Mammary epithelial cell (primary cell): ENCODE measurements around the gene KDM6B.

Experiments
- CTCF ChIP-seq, 2 donors: IDR thresholded peaks in 1 of 2; conservative IDR thresholded peaks in 1 of 2; 2 replicates each; pipeline ENCODE4 v1.5.1; 2011 to 2012; ENCODE audit warnings: inconsistent platforms in 2 of 2, low read length in 2 of 2, mild to moderate bottlenecking in 2 of 2, control low read depth in 1 of 2, low read depth in 1 of 2; ENCODE audit not compliant: insufficient read depth in 1 of 2; ENCODE audit errors: extremely low read depth in 1 of 2
- EZH2 ChIP-seq: IDR thresholded peaks from 2 replicates; pipeline ENCODE4 v1.6.1; 2012; ENCODE audit warnings: low read length, inconsistent platforms, borderline replicate concordance

GRCh38 chr17:7818746-7819645 is 15.0 kb upstream of the KDM6B start:
- TF ChIP-seq CTCF (conservative IDR thresholded peaks at IDR 0.05 in 1 of 2, IDR thresholded peaks at IDR 0.05 in 1 of 2; ENCODE audit: extremely low read depth in 1 of 2, insufficient read depth in 1 of 2, low read depth in 1 of 2, low read length in 2 of 2) (no peak), EZH2 (no peak)
